ENCODE measurements around the gene UBE2G2. TPM values are rescaled to one million over a fixed set of nuclear protein-coding genes. Genes with fewer than 3 reads are reported as not detected.

The UBE2G2 gene
- total and polyA plus RNA-seq, 2 of the 4 experiments (the other 2 are of a cell fraction): 65.4 to 91.7 TPM

GRCh38 chr21:44802396-44803153 is 955 bp upstream of the UBE2G2 start (continued):
- TF ChIP-seq MXI1 (IDR thresholded peaks at IDR 0.05; ENCODE audit: borderline replicate concordance, low read depth, low read length) (no peak), MAFK (IDR thresholded peaks at IDR 0.05; ENCODE audit: low read depth, low read length) (no peak)

GRCh38 chr21:44800971-44801467 is 601 bp downstream of the UBE2G2 start:
- peak overlapping the region; percentile 38; the same call in 1 of the 2 replicates for H3K4ac ChIP-seq (ENCODE audit: low read depth, low read length)
- H3K23ac ChIP-seq (ENCODE audit: low read depth, low read length): peak overlapping the region; percentile 76
- peaks cover 42% of the 10 kb centered on the region for H4K20me1 ChIP-seq (ENCODE audit: insufficient read depth, low read length)
- BruUV-seq (replicated peaks): no TSS peak
- peak overlapping the region; percentile 77 for H3K9ac ChIP-seq (ENCODE audit: low read depth, low read length)
- in situ Hi-C loops (cut with MboI; ENCODE audit: low sequenced_read_pairs) (loop anchor here (25.0 kb wide), 1 partner anchor 311 kb away; no protein-coding TSS in a partner anchor), dilution Hi-C loops (cut with HindIII; ENCODE audit: low sequenced_read_pairs, unreplicated experiment) (no loop called here), intact Hi-C loops (cut with micrococcal nuclease) (loop anchor here (2.0 to 10.0 kb wide), 3 partner anchors 71 to 334 kb away; partner anchors contain the start of gene PTTG1IP)
- no peak overlapping the region for H2BK5ac ChIP-seq (ENCODE audit: low read depth, low read length, poor library complexity, severe bottlenecking)
- no peak overlapping the region for H3K18ac ChIP-seq (ENCODE audit: low read depth, low read length)
- peaks cover 2% of the 10 kb centered on the region; the same call in 1 of the 2 replicates for H3K4me1 ChIP-seq (ENCODE audit: control insufficient read depth, insufficient read depth, low read length)
- H3K14ac ChIP-seq (replicated peaks; ENCODE audit: low read depth, low read length): peak overlapping the region; percentile 53
- H3K36me3 ChIP-seq (ENCODE audit: control insufficient read depth, insufficient read depth, low read length): peaks cover 19% of the 10 kb centered on the region
- peak overlapping the region; percentile 56 for H3K27ac ChIP-seq (ENCODE audit: insufficient read depth, low read length)
- no peak overlapping the region for H2AK9ac ChIP-seq (replicated peaks; ENCODE audit: low read depth, low read length, poor library complexity)
- H4K5ac ChIP-seq (ENCODE audit: low read depth, low read length): no peak overlapping the region
- peaks cover 7% of the 10 kb centered on the region; the same call in 1 of the 2 replicates for H3K9me1 ChIP-seq (ENCODE audit: insufficient read depth, low read length)
- peak overlapping the region; percentile 92 for H2AK5ac ChIP-seq (ENCODE audit: low read depth, low read length)
- peak; percentile 26 for DNase-seq
- H4K8ac ChIP-seq (ENCODE audit: low read depth in 2 of 2, low read length in 2 of 2): peak overlapping the region; percentile 80 to 95; a peak in 2 of 4 replicates
- POLR2A ChIA-PET (ENCODE audit: unreplicated experiment): no interaction called here
- no peaks in the 10 kb centered on the region for H3K27me3 ChIP-seq (ENCODE audit: control insufficient read depth, insufficient read depth, low read length)
- no peak overlapping the region for H2BK20ac ChIP-seq (ENCODE audit: low read depth, low read length)
- no peak overlapping the region for H2BK15ac ChIP-seq (ENCODE audit: low read depth, low read length)
- H2AFZ ChIP-seq (replicated peaks; ENCODE audit: low read length, poor library complexity): peak overlapping the region; percentile 99
- 0% methylated on average over 5 of the region's 17 CpGs; no CpG with 5 or more reads in 1 of the 2 experiments for WGBS, 2 experiments (ENCODE audit: extremely low coverage in 2 of 2, insufficient read length in 1 of 2)
- CTCF ChIA-PET: interaction anchor here (0.7 kb wide), 1 partner anchor 72 kb away, joined by 4 read pairs; the partner anchor contains the start of gene PTTG1IP
- H3K4me3 ChIP-seq (ENCODE audit: insufficient read depth, low read depth, low read length): peak overlapping the region; percentile 100
- peaks cover 42 to 80% of the 10 kb centered on the region in 2 experiments for H3K79me1 ChIP-seq (ENCODE audit: low read depth in 1 of 2, low read length in 2 of 2)
- peak; percentile 15; the same call in 1 of the 2 replicates for TF ChIP-seq RAD21 (IDR thresholded peaks at IDR 0.05; ENCODE audit: low read length)
- no peak for TF ChIP-seq MAFK (IDR thresholded peaks at IDR 0.05; ENCODE audit: low read depth, low read length)
- no peak for TF ChIP-seq SMC3 (IDR thresholded peaks at IDR 0.05; ENCODE audit: low read depth, low read length)
- TF ChIP-seq CTCF (conservative IDR thresholded peaks at IDR 0.05; ENCODE audit: low read depth, low read length): peak; percentile 30; the same call in 1 of the 2 replicates
- no peak for TF ChIP-seq NFE2L2 (IDR thresholded peaks at IDR 0.05; ENCODE audit: low read depth, low read length)
- TF ChIP-seq USF2 (IDR thresholded peaks at IDR 0.05; ENCODE audit: low read depth, low read length): no peak
- no peak for TF ChIP-seq POLR2A (IDR thresholded peaks at IDR 0.05; ENCODE audit: low read depth, low read length)
- H3K9me3 ChIP-seq (ENCODE audit: control insufficient read depth, insufficient read depth, low read length): no peaks in the 10 kb centered on the region
- H3K56ac ChIP-seq (ENCODE audit: extremely low read depth, insufficient read depth, low read length): peak overlapping the region; percentile 48
- ATAC-seq (ENCODE audit: low read depth): peak; percentile 10
- no peak overlapping the region for H4K91ac ChIP-seq (ENCODE audit: insufficient read depth, low read depth, low read length)
- H2BK120ac ChIP-seq (ENCODE audit: low read depth, low read length): no peak overlapping the region
- H3K4me2 ChIP-seq (ENCODE audit: low read depth, low read length): peak overlapping the region; percentile 88
